Brain microvascular endothelial cell (primary cell): Measurements from ENCODE around the gene PTCD3.

Source experiments
- DNase-seq: peaks from one replicate; pipeline ENCODE4 v3.0.0-alpha.2; 2020
- H3K27ac ChIP-seq: fragments of 250-450 bp; sonication (Bioruptor Pico); 2 replicates; pipeline ENCODE4 v1.5.1; 2020; ENCODE audit warnings: mild to moderate bottlenecking, moderate library complexity
- H3K27me3 ChIP-seq: fragments of 250-450 bp; sonication (Bioruptor Pico); replicated peaks from 2 replicates; pipeline ENCODE4 v1.5.1; 2020; ENCODE audit warnings: mild to moderate bottlenecking
- H3K36me3 ChIP-seq: fragments of 250-450 bp; sonication (Bioruptor Pico); replicated peaks from 2 replicates; pipeline ENCODE4 v1.5.1; 2020; ENCODE audit warnings: mild to moderate bottlenecking
- H3K4me3 ChIP-seq: 2 replicates; pipeline ENCODE4 v1.5.1; 2011; ENCODE audit warnings: low read depth, mild to moderate bottlenecking, control low read depth, low read length, moderate library complexity
- in situ Hi-C: cut with HindIII; loops from 2 replicates; pipeline ENCODE4 v1.10.0; 2017; ENCODE audit warnings: low sequenced_read_pairs, low pct_ligation_motif_present
- TF ChIP-seq, protein P1 (sequence below): IDR thresholded peaks from 2 replicates; pipeline ENCODE4 v1.5.1; 2011; ENCODE audit warnings: low read depth, mild to moderate bottlenecking, moderate library complexity, low read length, control low read depth, inconsistent platforms; ENCODE audit errors: missing control alignments

The PTCD3 gene

DNA sequence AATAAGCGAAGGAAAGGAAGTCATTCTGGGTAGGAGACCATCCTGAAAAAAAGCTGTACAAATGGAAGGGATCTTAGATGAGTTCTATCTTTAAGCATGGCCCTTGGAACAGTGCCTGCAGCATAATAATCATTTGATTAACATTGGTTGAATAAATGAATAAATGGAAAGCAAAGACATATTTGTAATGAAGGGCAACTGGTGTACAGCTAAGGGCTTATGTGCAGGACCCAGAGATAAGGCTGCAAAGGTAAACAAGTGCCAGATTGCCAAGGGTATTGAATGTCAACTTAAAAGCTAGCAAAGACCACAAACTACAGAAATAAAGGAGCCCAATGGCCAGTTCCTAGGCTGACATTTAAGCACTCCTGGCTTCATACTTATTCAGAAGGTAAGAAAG, 69.8 kb downstream of the PTCD3 start:
- in situ Hi-C loops = no loop called here
- no peaks in the 10 kb centered on the region for H3K27me3 ChIP-seq
- H3K27ac ChIP-seq = no peak overlapping the region
- no peak overlapping the region for H3K4me3 ChIP-seq
- no peak for DNase-seq
- TF ChIP-seq, protein P1, sequence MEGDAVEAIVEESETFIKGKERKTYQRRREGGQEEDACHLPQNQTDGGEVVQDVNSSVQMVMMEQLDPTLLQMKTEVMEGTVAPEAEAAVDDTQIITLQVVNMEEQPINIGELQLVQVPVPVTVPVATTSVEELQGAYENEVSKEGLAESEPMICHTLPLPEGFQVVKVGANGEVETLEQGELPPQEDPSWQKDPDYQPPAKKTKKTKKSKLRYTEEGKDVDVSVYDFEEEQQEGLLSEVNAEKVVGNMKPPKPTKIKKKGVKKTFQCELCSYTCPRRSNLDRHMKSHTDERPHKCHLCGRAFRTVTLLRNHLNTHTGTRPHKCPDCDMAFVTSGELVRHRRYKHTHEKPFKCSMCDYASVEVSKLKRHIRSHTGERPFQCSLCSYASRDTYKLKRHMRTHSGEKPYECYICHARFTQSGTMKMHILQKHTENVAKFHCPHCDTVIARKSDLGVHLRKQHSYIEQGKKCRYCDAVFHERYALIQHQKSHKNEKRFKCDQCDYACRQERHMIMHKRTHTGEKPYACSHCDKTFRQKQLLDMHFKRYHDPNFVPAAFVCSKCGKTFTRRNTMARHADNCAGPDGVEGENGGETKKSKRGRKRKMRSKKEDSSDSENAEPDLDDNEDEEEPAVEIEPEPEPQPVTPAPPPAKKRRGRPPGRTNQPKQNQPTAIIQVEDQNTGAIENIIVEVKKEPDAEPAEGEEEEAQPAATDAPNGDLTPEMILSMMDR = no peak
- peaks cover 34% of the 10 kb centered on the region for H3K36me3 ChIP-seq

DNA sequence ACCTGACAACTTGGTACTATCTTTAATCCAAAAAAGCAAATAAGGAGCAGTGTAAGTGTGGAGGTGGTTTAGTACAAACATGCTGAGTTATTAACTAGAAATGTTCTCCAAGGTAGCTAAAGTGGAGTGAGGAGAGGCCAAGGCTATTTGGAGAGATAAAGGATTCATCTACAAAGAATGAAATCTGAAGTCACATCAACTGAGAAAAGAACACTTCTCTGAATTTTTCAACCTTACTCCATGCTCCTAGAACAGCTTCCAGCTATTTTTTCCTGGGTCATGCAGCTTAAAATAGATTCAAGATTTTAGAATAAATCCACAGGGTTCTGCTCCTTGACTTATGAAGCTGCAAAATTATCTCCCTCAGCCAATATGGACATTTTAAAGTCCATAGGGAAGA, 70.6 kb downstream of the PTCD3 start:
- Histone ChIP-seq H3K36me3 (peaks cover 30% of the 10 kb centered on the region), H3K27ac (no peak overlapping the region), H3K27me3 (no peaks in the 10 kb centered on the region), H3K4me3 (no peak overlapping the region)
- TF ChIP-seq, protein P1 = no peak
- DNase-seq = no peak
- in situ Hi-C loops = no loop called here

DNA sequence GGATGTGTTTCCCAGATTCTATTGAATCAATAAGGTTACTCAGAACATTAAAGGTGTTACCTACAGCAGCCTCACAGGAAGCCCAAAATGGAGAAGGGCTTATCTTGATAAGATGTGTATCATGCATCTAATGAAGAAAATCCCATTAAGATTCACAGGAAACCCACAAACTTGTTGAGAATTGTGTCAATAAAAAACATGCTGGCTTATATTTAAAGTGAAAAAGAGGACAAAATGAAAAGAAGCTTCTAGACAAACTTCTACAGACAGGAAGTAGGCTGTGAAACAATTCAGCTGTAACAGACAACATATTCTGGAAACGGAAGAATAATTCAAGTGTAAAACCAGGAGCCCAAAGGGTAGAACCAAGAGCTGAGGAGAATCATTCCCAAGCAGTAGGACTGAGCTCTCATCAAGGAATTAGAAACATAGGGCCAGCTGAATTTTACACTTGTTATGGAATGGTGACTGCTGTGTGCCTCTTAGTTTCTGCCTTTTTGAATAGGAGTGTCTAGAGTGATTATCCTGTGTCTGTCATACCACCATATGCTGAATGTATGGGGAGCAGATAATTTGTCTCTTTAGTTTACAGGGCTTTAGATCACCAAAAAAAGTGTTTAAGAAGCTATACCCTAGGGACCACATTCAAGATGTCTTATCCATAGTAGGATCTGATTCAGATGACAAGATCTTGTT, 79.6 kb downstream of the PTCD3 start:
- in situ Hi-C loops = no loop called here
- Histone ChIP-seq H3K4me3 (no peak overlapping the region), H3K27ac (no peak overlapping the region), H3K27me3 (no peaks in the 10 kb centered on the region), H3K36me3 (peaks cover 2% of the 10 kb centered on the region)
- DNase-seq = no peak
- TF ChIP-seq, protein P1 = no peak

DNA sequence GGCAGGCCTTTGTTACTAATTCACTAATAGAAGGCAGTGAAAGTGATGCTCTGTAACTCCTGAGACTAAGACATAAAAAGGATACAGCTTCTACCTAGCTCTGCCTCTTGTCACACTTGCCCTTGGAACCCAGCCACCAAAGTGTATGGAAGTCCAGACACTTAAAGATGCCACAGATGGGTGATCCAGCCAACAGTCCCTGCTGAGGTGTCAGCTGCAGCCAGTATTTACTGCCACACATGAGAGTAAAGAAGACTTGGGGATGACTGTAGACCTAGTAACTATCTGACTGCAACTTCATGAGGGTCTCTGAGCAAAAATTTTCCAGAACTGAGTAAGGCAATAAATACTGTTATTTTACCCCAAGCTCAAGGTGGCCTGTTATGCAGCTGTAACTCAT, 80.4 kb downstream of the PTCD3 start:
- in situ Hi-C loops = no loop called here
- no peak overlapping the region for H3K27ac ChIP-seq

DNA sequence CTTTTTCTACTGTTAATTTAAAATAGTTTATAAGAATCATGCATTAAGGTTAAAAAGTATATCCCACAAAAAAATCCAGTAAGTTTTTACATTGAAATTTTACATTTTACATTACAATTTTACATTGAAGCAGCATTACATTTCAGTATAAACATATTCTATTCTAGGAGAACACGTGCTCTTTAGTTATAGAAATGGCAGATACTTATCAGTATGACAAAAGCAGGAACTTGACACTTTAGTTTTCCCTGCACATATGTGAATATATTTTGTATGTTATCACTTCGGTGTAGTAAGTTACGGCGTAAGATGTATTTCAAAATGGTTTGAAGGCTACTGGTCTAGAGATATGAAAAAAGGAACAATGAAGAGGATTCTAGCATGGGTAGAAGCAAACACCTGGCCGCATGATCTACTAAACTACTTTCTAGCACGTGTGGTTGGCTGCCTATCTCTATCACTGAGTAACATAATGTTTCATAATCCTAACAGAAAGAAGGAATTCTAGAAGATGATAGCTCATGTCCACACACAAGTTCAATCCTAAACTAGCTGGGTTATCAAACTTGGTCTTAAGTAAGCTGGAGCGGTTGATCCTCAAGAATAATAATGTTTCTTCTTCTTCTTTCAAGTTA, 83.9 kb downstream of the PTCD3 start:
- DNase-seq = no peak
- in situ Hi-C loops = no loop called here
- no peak overlapping the region for H3K4me3 ChIP-seq
- TF ChIP-seq, protein P1 = no peak
- H3K27ac ChIP-seq = no peak overlapping the region
- no peaks in the 10 kb centered on the region for H3K27me3 ChIP-seq
- no peaks in the 10 kb centered on the region for H3K36me3 ChIP-seq

More for the DNA sequence above, 80.4 kb downstream of the PTCD3 start:
- no peaks in the 10 kb centered on the region for H3K27me3 ChIP-seq
- no peak overlapping the region for H3K4me3 ChIP-seq
- H3K36me3 ChIP-seq = no peaks in the 10 kb centered on the region
- no peak for DNase-seq
- TF ChIP-seq, protein P1 = no peak
